Parathyroid adenoma (tissue), 2 donors: Measurements from ENCODE around the gene ATP5PO.

Experiments
- H2AFZ ChIP-seq: fragments of 300-600 bp; sonication (generic); one replicate; pipeline ENCODE4 v1.7.0; 2017; ENCODE audit warnings: antibody characterized with exemption, mild to moderate bottlenecking
- H3K27ac ChIP-seq: fragments of 300-600 bp; sonication (generic); one replicate; pipeline ENCODE4 v1.7.0; 2017
- H3K27me3 ChIP-seq: fragments of 300-600 bp; sonication (generic); one replicate; pipeline ENCODE4 v1.7.0; 2017; ENCODE audit warnings: low read length; ENCODE audit not compliant: control insufficient read depth, insufficient read depth
- H3K36me3 ChIP-seq: fragments of 300-600 bp; sonication (generic); one replicate; pipeline ENCODE4 v1.7.0; 2017; ENCODE audit warnings: low read length; ENCODE audit not compliant: control insufficient read depth, insufficient read depth
- H3K4me1 ChIP-seq: fragments of 300-600 bp; sonication (generic); one replicate; pipeline ENCODE4 v1.7.0; 2017; ENCODE audit warnings: control low read depth
- H3K4me2 ChIP-seq: fragments of 300-600 bp; sonication (generic); one replicate; pipeline ENCODE4 v1.7.0; 2017; ENCODE audit warnings: low read length
- H3K4me3 ChIP-seq: fragments of 300-600 bp; sonication (generic); one replicate; pipeline ENCODE4 v1.7.0; 2017; ENCODE audit warnings: low read depth, low read length
- H3K79me2 ChIP-seq: fragments of 300-600 bp; sonication (generic); one replicate; pipeline ENCODE4 v1.7.0; 2017; ENCODE audit warnings: control low read depth
- H3K9ac ChIP-seq: fragments of 300-600 bp; sonication (generic); one replicate; pipeline ENCODE4 v1.7.0; 2017; ENCODE audit warnings: mild to moderate bottlenecking
- H3K9me3 ChIP-seq: fragments of 300-600 bp; sonication (generic); one replicate; pipeline ENCODE4 v1.7.0; 2017; ENCODE audit warnings: low read length; ENCODE audit not compliant: control insufficient read depth
- TF ChIP-seq, protein P1 (sequence below): fragments of 300-600 bp; sonication (generic); IDR thresholded peaks from one replicate; pipeline ENCODE4 v1.7.0; 2017; ENCODE audit warnings: antibody characterized with exemption, mild to moderate bottlenecking
- donor health status: primary hyperparathyroidism.

ATP5PO gene

DNA sequence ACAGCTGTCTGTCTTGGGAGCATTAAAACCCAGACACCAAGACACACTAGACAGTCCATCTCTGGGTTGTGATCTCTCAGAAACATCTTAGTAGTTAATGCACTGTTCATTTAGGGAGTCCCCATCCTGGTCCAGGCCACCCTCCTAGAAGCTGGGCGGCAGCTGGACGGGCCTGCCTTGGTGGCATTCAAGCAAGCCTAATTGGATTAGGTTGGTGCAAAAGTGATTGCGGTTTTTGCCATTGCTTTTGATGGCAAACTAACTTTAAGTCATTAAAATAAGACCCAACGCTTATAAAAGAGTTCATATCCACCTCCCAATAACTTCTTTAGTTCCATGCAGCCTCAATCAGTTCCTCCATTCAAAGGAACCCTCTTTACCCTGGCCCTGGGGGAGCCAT, 21.7 kb downstream of the ATP5PO start:
- TF ChIP-seq, protein P1, sequence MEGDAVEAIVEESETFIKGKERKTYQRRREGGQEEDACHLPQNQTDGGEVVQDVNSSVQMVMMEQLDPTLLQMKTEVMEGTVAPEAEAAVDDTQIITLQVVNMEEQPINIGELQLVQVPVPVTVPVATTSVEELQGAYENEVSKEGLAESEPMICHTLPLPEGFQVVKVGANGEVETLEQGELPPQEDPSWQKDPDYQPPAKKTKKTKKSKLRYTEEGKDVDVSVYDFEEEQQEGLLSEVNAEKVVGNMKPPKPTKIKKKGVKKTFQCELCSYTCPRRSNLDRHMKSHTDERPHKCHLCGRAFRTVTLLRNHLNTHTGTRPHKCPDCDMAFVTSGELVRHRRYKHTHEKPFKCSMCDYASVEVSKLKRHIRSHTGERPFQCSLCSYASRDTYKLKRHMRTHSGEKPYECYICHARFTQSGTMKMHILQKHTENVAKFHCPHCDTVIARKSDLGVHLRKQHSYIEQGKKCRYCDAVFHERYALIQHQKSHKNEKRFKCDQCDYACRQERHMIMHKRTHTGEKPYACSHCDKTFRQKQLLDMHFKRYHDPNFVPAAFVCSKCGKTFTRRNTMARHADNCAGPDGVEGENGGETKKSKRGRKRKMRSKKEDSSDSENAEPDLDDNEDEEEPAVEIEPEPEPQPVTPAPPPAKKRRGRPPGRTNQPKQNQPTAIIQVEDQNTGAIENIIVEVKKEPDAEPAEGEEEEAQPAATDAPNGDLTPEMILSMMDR = no peak
- no peak overlapping the region for H2AFZ ChIP-seq
- H3K9ac ChIP-seq = no peak overlapping the region
- H3K9me3 ChIP-seq = no peaks in the 10 kb centered on the region
- H3K27me3 ChIP-seq = no peaks in the 10 kb centered on the region
- H3K27ac ChIP-seq = no peak overlapping the region
- H3K4me2 ChIP-seq = no peak overlapping the region
- H3K4me3 ChIP-seq = no peak overlapping the region
- no peaks in the 10 kb centered on the region for H3K4me1 ChIP-seq
- H3K79me2 ChIP-seq = no peaks in the 10 kb centered on the region
- H3K36me3 ChIP-seq = no peaks in the 10 kb centered on the region

DNA sequence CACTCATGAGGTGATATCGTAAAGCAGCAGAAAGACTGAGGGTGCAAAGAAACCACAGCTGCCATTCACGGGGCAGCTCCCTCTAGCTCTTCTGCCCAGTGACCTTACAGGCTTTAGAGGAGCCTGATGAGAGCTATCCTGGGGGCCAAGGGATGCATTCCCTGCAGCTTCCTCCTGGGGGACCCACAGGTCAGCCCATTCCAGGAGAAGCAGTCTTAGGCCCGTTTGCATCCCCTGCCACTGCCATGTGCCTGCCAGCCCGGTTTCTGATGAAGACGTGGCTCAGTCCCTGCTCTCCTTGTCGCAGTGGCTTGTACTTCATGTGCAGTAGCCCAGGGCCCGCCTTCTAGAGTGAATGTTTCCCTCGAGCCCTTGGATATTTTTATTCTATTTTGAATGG, 22.8 kb downstream of the ATP5PO start:
- Histone ChIP-seq H3K27ac (no peak overlapping the region), H3K79me2 (no peaks in the 10 kb centered on the region), H3K4me2 (no peak overlapping the region), H2AFZ (no peak overlapping the region), H3K36me3 (no peaks in the 10 kb centered on the region), H3K4me1 (no peaks in the 10 kb centered on the region), H3K27me3 (no peaks in the 10 kb centered on the region), H3K9ac (no peak overlapping the region), H3K9me3 (no peaks in the 10 kb centered on the region), H3K4me3 (no peak overlapping the region)
- TF ChIP-seq, protein P1 = no peak

DNA sequence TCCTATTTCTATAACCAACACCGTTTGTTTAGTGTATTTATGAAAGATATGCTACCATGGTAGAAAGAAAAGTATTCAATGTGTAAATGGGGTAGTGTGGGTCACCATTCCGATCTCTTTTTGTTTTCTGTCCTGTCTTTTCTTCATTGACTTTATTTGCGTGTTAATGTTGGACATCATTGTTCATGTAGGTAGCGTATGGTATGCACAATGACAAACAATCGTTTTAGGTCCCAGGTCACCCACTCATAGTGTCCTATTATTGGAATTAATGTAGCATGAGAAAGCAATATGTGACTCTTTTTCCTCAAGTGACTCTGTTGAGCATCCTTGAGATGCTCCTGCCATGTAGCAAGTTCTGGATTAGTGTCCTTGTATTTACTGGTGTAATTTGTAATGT, 25.4 kb downstream of the ATP5PO start:
- Histone ChIP-seq H3K9ac (no peak overlapping the region), H2AFZ (no peak overlapping the region), H3K9me3 (no peaks in the 10 kb centered on the region), H3K36me3 (no peaks in the 10 kb centered on the region), H3K4me1 (no peaks in the 10 kb centered on the region), H3K27me3 (no peaks in the 10 kb centered on the region), H3K4me2 (no peak overlapping the region), H3K79me2 (no peaks in the 10 kb centered on the region), H3K27ac (no peak overlapping the region), H3K4me3 (no peak overlapping the region)
- TF ChIP-seq, protein P1 = no peak

DNA sequence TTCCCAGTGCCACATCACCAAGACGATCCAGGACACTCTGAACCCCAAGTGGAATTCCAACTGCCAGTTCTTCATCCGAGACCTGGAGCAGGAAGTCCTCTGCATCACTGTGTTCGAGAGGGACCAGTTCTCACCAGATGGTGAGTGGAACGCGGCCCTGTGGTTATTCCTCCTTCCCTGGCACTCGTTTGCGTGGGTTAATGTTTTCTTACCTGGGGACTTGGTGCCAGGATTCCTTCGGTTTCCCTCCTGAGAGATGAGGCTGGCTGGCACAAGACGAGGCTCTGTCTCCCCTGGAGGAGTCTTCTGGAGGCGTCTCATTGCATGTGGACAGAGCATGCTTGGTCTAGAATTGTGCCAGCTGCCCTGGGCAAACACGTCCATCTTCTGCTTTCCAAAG, 29.3 kb downstream of the ATP5PO start:
- H3K9ac ChIP-seq = no peak overlapping the region
- no peaks in the 10 kb centered on the region for H3K36me3 ChIP-seq
- no peak overlapping the region for H3K27ac ChIP-seq
- no peaks in the 10 kb centered on the region for H3K27me3 ChIP-seq
- no peak overlapping the region for H3K4me3 ChIP-seq
- H3K79me2 ChIP-seq = no peaks in the 10 kb centered on the region
- H3K4me1 ChIP-seq = no peaks in the 10 kb centered on the region
- H3K4me2 ChIP-seq = no peak overlapping the region
- no peaks in the 10 kb centered on the region for H3K9me3 ChIP-seq
- TF ChIP-seq, protein P1 = no peak
- H2AFZ ChIP-seq = no peak overlapping the region

DNA sequence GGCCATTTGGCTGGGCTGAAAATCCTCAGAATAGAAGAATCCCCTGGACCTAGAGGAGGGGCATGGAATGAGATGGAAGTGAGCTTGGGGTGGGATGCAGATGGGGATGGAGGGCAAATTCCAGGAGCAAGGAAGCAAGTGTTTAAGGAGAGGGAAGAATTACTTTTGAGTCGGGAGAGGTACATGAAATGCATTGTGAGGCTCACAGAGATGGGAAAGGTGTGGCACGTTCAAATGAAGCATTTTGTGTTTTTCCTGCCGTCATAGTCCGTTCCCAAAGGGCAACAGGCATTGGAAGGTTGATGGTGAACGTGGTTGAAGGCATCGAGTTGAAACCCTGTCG, 30.5 kb downstream of the ATP5PO start:
- Histone ChIP-seq H2AFZ (no peak overlapping the region), H3K4me1 (no peaks in the 10 kb centered on the region), H3K36me3 (no peaks in the 10 kb centered on the region), H3K4me2 (no peak overlapping the region), H3K27me3 (no peaks in the 10 kb centered on the region), H3K27ac (no peak overlapping the region), H3K4me3 (no peak overlapping the region), H3K79me2 (no peaks in the 10 kb centered on the region), H3K9ac (no peak overlapping the region), H3K9me3 (no peaks in the 10 kb centered on the region)
- TF ChIP-seq, protein P1 = no peak
